HG02884 (cell line): ENCODE results near the gene TMEM44.
"Not testable (repeated sequence)": the region's sequence is repeated elsewhere in the genome, so short reads cannot be mapped to it uniquely, and the experiment has no call there.

Source experiments
- ATAC-seq: cut with Tn5 transposase; IDR thresholded peaks from one replicate; pipeline ENCODE4 v1.9.1; 2021; ENCODE audit warnings: mild to moderate bottlenecking, moderate library complexity; ENCODE audit not compliant: unreplicated experiment

Gene TMEM44

DNA sequence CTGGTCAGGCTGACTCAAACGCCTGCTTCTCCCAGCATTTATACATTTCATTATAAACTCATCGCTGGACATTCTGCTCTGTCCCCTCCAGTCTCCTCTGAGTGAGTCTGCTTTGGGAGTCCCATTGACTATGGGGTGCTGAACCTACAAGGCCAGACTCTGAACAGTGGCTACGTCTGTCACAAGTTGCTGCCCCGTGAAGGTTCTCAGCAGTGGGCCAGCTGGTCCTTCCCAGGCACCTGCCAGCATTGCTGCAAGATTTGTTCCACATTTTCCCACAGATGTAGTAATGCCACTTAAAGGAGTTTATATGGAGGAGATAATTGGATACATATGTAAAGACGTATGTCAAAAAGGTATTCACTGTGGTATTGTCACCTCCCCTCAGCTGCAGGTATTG lies 73.7 kb downstream of the TMEM44 start:
- no peak for ATAC-seq

- no peak for ATAC-seq
Observed at GRCh38 chr3:194556086-194557056, 76.8 kb downstream of the TMEM44 start.

DNA sequence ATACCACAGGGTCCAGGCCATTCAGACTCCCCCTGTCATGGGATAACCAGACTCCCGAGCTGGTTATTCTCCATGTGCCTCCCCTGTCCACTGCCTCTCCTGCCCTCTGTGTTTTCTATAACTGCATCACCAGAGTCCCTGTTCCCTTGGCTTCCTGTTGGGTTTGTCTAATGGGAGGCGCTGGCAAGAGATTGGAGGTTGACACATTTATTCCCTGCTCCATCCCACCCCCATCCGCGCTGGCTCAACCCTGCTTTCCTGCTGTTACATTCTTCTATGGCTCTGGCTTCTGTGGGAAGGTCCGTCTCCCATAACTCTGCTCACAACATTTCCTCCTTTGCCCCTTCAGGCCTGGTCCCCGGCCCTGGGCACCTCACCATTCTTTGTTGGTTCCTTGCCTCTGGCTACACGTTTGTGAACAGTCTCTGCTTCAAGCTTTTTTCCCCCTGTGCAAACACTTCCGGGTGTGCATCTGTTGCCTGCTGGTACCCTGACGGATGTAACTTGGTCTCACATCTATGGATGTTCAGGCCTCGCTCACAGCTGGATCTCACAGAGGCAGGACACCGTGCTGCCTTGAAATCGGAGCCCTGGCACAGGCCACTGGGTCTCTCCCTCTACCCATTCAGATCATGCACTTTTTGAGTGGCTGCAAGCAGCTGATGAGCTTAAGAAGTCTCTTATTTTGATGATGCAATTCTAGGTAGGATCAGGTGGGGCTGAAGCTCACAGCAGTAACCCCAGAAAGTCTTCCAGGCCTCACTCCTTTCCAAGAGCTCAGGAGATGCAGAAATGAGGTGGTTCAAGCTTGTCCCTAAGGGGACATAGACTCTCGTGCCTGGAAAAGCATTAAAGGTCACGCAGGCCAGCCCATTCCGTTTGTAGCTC lies 77.8 kb downstream of the TMEM44 start:
- ATAC-seq, result no peak

GRCh38 chr3:194554473-194555123 lies 78.6 kb downstream of the TMEM44 start:
- ATAC-seq, result no peak

DNA sequence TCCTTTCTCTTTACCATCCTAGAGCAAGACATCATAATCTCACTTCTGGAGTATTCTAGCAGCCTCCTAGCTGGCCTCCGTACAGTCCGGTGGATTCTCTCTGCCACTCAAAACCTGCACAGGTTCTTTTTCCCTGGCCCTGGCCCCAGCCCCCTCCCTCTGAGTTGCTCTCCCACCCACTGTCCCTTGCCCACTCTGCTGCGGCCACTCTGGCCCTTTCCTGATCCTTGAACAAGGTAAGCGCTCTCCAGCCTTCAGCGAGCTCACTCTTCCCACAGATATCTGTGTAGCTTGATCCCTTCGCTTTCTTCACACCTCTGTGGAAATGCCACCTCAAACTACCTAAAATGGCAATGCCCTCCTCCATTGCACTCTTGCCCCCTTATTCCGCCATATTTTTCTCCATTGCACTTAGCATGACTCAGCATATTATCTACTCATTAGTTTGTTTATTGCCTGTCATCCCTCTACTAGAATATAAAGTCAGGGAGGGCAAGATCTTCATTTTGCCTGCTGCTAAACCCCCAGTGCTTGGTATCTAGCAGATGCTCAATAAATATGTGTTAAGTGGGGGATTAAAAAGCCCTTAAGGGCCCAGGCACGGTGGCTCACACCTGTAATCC lies 80.8 kb downstream of the TMEM44 start:
- no peak for ATAC-seq

GRCh38 chr3:194549853-194550252 lies 83.4 kb downstream of the TMEM44 start:
- ATAC-seq, result no peak

DNA sequence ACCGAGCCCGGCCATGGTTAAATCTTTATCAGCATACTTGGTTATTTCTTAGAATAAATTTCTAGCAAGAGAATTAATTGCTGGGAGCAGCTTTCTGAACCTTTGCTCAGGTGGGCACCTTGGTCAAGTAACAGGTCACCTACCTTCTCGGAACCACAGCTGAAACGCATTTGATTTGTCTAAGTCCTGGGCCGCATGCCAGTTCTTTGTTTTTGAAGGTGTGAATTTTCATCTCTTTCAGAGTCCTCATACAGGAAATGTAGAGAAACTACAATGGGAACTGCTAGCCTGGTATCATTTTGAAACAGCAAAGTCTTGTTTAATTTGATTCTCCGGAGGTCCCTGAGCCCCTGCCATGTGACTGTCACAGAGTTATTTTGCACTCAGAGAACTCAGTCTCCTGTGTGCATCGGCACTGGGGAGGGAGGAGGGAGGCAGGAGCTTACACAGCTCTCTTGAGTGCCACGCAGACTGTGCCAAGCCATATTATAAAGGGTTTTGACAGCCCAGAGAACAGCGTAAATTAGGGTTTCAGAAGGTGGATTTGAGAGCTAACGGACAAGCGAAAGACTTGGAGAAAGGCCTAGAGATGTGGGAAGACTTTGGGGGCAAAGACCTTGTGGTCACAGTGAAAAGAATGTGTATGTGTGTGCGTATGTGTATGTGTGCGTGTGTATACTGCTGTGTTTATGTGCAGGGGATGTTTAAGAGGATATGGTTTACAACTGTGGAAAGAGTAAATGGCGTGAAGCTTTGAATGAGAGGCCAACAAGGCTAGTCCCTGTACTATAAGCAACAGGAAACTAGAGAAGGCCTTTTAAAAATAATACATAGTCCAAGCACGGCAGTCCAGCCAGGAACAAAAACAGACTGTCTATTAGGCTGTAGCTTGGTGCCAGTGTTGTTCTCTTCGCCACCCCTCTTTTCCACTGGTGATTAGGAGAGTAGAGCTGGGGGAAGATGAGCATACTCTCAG lies 84.6 kb downstream of the TMEM44 start:
- no peak for ATAC-seq

DNA sequence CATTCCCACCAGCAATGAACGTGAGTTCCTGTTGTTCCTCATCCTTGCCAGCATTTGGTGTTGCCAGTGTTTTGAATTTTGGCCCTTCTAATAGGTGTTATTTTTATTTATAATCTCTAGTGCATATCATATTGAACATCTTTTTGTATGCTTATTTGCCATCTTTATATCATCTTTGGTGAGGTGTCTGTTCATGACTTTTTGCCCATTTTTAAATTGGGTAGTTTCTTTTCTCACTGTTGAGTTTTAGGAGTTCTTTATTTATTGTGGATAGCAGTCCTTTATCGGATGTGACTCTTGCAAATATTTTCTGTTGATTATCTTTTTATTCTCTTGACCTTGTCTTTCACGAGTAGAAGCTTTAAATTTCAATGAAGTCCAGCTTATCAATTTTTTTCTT lies 86.2 kb downstream of the TMEM44 start:
- ATAC-seq, result no peak

- not testable (repeated sequence) for ATAC-seq
Observed at GRCh38 chr3:194545538-194545937, 87.7 kb downstream of the TMEM44 start.

GRCh38 chr3:194543550-194543949 lies 89.7 kb downstream of the TMEM44 start:
- no peak for ATAC-seq

- ATAC-seq, result no peak
Observed at GRCh38 chr3:194541483-194541882, 91.7 kb downstream of the TMEM44 start.

- no peak for ATAC-seq
Observed at GRCh38 chr3:194540274-194540905, 92.8 kb downstream of the TMEM44 start.

DNA sequence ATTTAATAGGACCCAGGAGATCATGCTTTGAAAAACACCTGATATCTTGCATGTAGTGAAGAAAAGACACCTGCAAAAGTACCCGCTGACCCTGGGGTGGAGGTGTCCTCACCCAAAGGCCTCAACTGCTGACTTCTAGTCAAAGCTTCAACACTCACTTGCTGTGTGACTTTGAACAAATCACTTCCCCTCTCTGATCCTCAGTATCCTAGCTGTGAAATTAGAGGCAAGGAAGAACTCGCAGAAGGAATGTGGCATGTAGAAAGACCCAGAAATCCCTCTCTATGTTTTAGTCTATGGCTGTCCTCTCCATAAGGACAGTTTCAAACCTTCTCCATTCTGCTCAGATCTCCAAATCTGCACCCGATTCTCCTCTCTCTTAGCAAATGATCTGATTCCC lies 93.7 kb downstream of the TMEM44 start:
- no peak for ATAC-seq

- no peak for ATAC-seq
Observed at GRCh38 chr3:194537732-194538247, 95.4 kb downstream of the TMEM44 start.
